ENCODE results near the gene TICAM1. TPM values are rescaled to one million over a fixed set of nuclear protein-coding genes. Genes with fewer than 3 reads are reported as not detected.

TICAM1 gene
- total and polyA plus RNA-seq, 2 of the 13 experiments (the other 11 are each of a cell fraction or from before 2014, with no cell fraction given), result 0.33 to 0.95 TPM

DNA sequence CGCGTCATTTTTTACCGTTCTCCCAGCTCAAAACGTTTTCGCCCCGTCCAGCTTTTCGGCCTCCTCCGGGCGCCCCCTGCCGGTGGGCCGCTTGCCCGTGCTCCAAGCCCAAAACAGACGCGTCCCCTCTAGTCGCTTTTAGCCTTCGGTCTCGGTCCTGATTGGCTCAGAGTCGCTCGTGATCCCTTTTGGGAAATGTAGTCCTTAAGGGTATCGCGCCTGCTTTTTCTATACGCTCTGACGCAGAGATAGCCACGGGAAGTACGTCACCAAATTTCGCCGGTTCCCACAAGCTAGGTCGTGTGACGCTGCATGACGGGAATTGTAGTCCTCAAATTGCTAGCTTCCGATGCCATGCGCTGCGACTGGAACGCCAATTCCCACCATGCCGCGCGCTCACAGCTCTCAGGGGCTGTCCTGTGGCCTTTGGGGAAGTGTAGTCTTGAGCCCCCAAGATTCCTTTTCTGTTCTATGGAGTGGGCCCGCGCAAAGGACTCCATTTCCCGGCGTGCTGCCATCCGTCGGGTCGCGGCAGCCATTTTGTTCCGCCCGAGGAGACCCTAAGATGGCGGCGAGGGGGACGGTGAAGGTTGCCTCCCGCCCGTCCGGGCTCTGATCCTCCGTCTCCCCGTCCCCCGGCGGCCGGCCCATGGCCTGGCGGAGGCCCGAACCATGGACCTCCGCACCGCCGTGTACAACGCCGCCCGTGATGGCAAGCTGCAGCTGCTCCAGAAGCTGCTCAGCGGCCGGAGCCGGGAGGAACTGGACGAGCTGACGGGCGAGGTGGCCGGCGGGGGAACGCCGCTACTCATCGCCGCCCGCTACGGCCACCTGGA is 40.1 kb downstream of the TICAM1 start, which contains the start of gene FEM1A (continued):
- TF ChIP-seq, protein P1, sequence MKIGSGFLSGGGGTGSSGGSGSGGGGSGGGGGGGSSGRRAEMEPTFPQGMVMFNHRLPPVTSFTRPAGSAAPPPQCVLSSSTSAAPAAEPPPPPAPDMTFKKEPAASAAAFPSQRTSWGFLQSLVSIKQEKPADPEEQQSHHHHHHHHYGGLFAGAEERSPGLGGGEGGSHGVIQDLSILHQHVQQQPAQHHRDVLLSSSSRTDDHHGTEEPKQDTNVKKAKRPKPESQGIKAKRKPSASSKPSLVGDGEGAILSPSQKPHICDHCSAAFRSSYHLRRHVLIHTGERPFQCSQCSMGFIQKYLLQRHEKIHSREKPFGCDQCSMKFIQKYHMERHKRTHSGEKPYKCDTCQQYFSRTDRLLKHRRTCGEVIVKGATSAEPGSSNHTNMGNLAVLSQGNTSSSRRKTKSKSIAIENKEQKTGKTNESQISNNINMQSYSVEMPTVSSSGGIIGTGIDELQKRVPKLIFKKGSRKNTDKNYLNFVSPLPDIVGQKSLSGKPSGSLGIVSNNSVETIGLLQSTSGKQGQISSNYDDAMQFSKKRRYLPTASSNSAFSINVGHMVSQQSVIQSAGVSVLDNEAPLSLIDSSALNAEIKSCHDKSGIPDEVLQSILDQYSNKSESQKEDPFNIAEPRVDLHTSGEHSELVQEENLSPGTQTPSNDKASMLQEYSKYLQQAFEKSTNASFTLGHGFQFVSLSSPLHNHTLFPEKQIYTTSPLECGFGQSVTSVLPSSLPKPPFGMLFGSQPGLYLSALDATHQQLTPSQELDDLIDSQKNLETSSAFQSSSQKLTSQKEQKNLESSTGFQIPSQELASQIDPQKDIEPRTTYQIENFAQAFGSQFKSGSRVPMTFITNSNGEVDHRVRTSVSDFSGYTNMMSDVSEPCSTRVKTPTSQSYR (CRISPR knock-in tag; IDR thresholded peaks at IDR 0.05; ENCODE audit: borderline replicate concordance), result no peak
- TF ChIP-seq MIXL1 (CRISPR knock-in tag; IDR thresholded peaks at IDR 0.05), result peak; percentile 40; the same call in 1 of the 2 replicates
- TF ChIP-seq ZNF652 (CRISPR knock-in tag; IDR thresholded peaks at IDR 0.05; ENCODE audit: borderline replicate concordance, low read depth), result no peak
- peak; percentile 82 for TF ChIP-seq ZNF776 (CRISPR knock-in tag; IDR thresholded peaks at IDR 0.05)
- TF ChIP-seq NCOA2 (CRISPR knock-in tag; IDR thresholded peaks at IDR 0.05), result no peak
- TF ChIP-seq, protein P2, sequence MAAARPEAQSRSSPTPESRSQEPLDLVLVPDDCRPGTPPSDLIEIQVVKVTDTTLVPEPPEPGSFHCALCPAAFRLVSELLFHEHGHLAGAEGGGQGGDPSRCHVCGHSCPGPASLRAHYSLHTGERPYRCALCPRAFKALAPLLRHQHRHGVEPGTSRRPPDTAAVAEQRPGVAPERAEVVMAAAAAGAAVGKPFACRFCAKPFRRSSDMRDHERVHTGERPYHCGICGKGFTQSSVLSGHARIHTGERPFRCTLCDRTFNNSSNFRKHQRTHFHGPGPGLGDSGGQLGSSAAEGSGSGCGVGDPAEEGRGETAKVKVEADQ (CRISPR knock-in tag; IDR thresholded peaks at IDR 0.05; ENCODE audit: borderline replicate concordance), result no peak
- TF ChIP-seq, protein P3, sequence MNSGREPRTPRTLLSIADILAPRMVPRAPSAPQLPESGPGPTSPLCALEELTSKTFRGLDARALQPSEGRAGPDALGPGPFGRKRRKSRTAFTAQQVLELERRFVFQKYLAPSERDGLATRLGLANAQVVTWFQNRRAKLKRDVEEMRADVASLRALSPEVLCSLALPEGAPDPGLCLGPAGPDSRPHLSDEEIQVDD (CRISPR knock-in tag; IDR thresholded peaks at IDR 0.05; ENCODE audit: borderline replicate concordance), result no peak
- TF ChIP-seq ARHGAP35 (CRISPR knock-in tag; IDR thresholded peaks at IDR 0.05; ENCODE audit: borderline replicate concordance), result peak; percentile 65; the same call in 1 of the 2 replicates
- TF ChIP-seq ZNF510 (CRISPR knock-in tag; IDR thresholded peaks at IDR 0.05; ENCODE audit: low read depth), result 0 out of 2 replicates have a peak, but pooled peaks have one; percentile 38
- TF ChIP-seq ZNF569 (CRISPR knock-in tag; IDR thresholded peaks at IDR 0.05; ENCODE audit: borderline replicate concordance), result no peak
- 0 out of 2 replicates have a peak, but pooled peaks have one; percentile 51 for TF ChIP-seq U2AF2 (IDR thresholded peaks at IDR 0.05; ENCODE audit: low read depth, low read length)
- TF ChIP-seq GMEB1 (CRISPR knock-in tag; IDR thresholded peaks at IDR 0.05; ENCODE audit: borderline replicate concordance), result peak; percentile 92
- no peak for TF ChIP-seq SP140L (CRISPR knock-in tag; IDR thresholded peaks at IDR 0.05; ENCODE audit: borderline replicate concordance)
- TF ChIP-seq FOXP1 (IDR thresholded peaks at IDR 0.05), result no peak
- no peak for TF ChIP-seq FOXP1 (CRISPR knock-in tag; IDR thresholded peaks at IDR 0.05)
- TF ChIP-seq AGO1 (IDR thresholded peaks at IDR 0.05; ENCODE audit: low read depth, low read length, poor library complexity, severe bottlenecking), result no peak
- no peak for TF ChIP-seq ZNF276 (CRISPR knock-in tag; IDR thresholded peaks at IDR 0.05; ENCODE audit: low read depth)
- peak; percentile 29 for TF ChIP-seq ZNF558 (CRISPR knock-in tag; IDR thresholded peaks at IDR 0.05; ENCODE audit: borderline replicate concordance)
- peak; percentile 48; the same call in 1 of the 2 replicates for TF ChIP-seq BHLHE40 (IDR thresholded peaks at IDR 0.05; ENCODE audit: low read length)
- no peak for TF ChIP-seq ZNF883 (CRISPR knock-in tag; IDR thresholded peaks at IDR 0.05; ENCODE audit: not compliant biosample characterization)

All from HepG2 (cell line).